IMR-90 (cell line): ENCODE results near the gene ADRA2B. TPM values are rescaled to one million over a fixed set of nuclear protein-coding genes. Genes with fewer than 3 reads are reported as not detected.

Source experiments
- ATAC-seq: fragments of 200-7000 bp; cut with Tn5 transposase; 2 replicates; pipeline ENCODE4 v1.9.1; 2020; ENCODE audit warnings: low read depth, mild to moderate bottlenecking, moderate library complexity
- BruUV-seq: library from RNA; stranded (reverse); fragments of 400-500 nt; replicated peaks from 2 replicates; lab custom pipeline; 2021; lab: Mats Ljungman, UMichigan
- CTCF ChIA-PET: fragments of 300-600 bp; formaldehyde crosslinking; extraction: SDS; loops from one replicate; lab custom pipeline; 2021; ENCODE audit warnings: antibody characterized with exemption; lab: Yijun Ruan, JAX
- POLR2A ChIA-PET: fragments of 300-600 bp; sonication (Branson Sonifier 250); formaldehyde crosslinking; loops from one replicate; lab custom pipeline; 2022; ENCODE audit warnings: antibody characterized with exemption; ENCODE audit not compliant: unreplicated experiment; lab: Charles Lee
- DNase-seq: peaks from one replicate; pipeline ENCODE4 v3.0.0; 2013
- H2AFZ ChIP-seq: replicated peaks from 2 replicates; pipeline ENCODE3; 2013; ENCODE audit warnings: low read length, mild to moderate bottlenecking; ENCODE audit not compliant: poor library complexity
- H2AK5ac ChIP-seq: 2 replicates; pipeline ENCODE4 v1.6.1; 2013; ENCODE audit warnings: low read depth, low read length, inconsistent platforms
- H2AK9ac ChIP-seq: replicated peaks from 2 replicates; pipeline ENCODE3; 2013; ENCODE audit warnings: mild to moderate bottlenecking, low read depth, low read length, moderate library complexity; ENCODE audit not compliant: poor library complexity
- H2BK120ac ChIP-seq: 2 replicates; pipeline ENCODE4 v1.6.1; 2013; ENCODE audit warnings: low read depth, low read length, inconsistent platforms
- H2BK15ac ChIP-seq: 3 replicates; pipeline ENCODE4 v1.6.1; 2013; ENCODE audit warnings: low read depth, low read length, inconsistent platforms
- H2BK20ac ChIP-seq: 2 replicates; pipeline ENCODE4 v1.6.1; 2013; ENCODE audit warnings: low read depth, mild to moderate bottlenecking, inconsistent platforms, low read length, moderate library complexity
- H2BK5ac ChIP-seq: 2 replicates; pipeline ENCODE4 v1.6.1; 2013; ENCODE audit warnings: mild to moderate bottlenecking, low read depth, low read length, inconsistent platforms; ENCODE audit not compliant: poor library complexity, severe bottlenecking
- H3K14ac ChIP-seq: replicated peaks from 2 replicates; pipeline ENCODE4 v1.6.1; 2013; ENCODE audit warnings: low read depth, low read length, inconsistent platforms
- H3K18ac ChIP-seq: 2 replicates; pipeline ENCODE4 v1.6.1; 2013; ENCODE audit warnings: low read depth, low read length, control low read depth
- H3K23ac ChIP-seq: 2 replicates; pipeline ENCODE4 v1.6.1; 2013; ENCODE audit warnings: low read depth, low read length, inconsistent platforms
- H3K27ac ChIP-seq: 2 replicates; pipeline ENCODE4 v1.5.1; 2013; ENCODE audit warnings: mild to moderate bottlenecking, control low read depth, low read length; ENCODE audit not compliant: insufficient read depth
- H3K27me3 ChIP-seq: 2 replicates; pipeline ENCODE4 v1.6.1; 2013; ENCODE audit warnings: low read length; ENCODE audit not compliant: control insufficient read depth, insufficient read depth
- H3K36me3 ChIP-seq: 2 replicates; pipeline ENCODE4 v1.6.1; 2013; ENCODE audit warnings: low read length, mixed read lengths; ENCODE audit not compliant: control insufficient read depth, insufficient read depth
- H3K4ac ChIP-seq: 2 replicates; pipeline ENCODE4 v1.6.1; 2013; ENCODE audit warnings: low read depth, low read length, inconsistent platforms
- H3K4me1 ChIP-seq: 2 replicates; pipeline ENCODE4 v1.6.1; 2013; ENCODE audit warnings: low read length, mixed read lengths; ENCODE audit not compliant: control insufficient read depth, insufficient read depth
- H3K4me2 ChIP-seq: 2 replicates; pipeline ENCODE4 v1.6.1; 2013; ENCODE audit warnings: low read depth, mild to moderate bottlenecking, control low read depth, low read length, moderate library complexity
- H3K4me3 ChIP-seq: 2 replicates; pipeline ENCODE4 v1.5.1; 2013; ENCODE audit warnings: low read depth, mild to moderate bottlenecking, control low read depth, low read length, moderate library complexity; ENCODE audit not compliant: insufficient read depth
- H3K56ac ChIP-seq: 2 replicates; pipeline ENCODE4 v1.6.1; 2013; ENCODE audit warnings: low read length, inconsistent platforms; ENCODE audit not compliant: insufficient read depth; ENCODE audit errors: extremely low read depth
- H3K79me1 ChIP-seq, 2 experiments: 2 replicates each; pipeline ENCODE4 v1.6.1; 2013; ENCODE audit warnings: low read length in 2 of 2, inconsistent platforms in 1 of 2, low read depth in 1 of 2
- H3K9ac ChIP-seq: 2 replicates; pipeline ENCODE4 v1.6.1; 2013; ENCODE audit warnings: low read depth, low read length, control low read depth
- H3K9me1 ChIP-seq: 2 replicates; pipeline ENCODE4 v1.6.1; 2013; ENCODE audit warnings: low read length, inconsistent platforms; ENCODE audit not compliant: insufficient read depth
- H3K9me3 ChIP-seq: 2 replicates; pipeline ENCODE4 v1.6.1; 2013; ENCODE audit warnings: low read length; ENCODE audit not compliant: control insufficient read depth, insufficient read depth
- H4K20me1 ChIP-seq: 2 replicates; pipeline ENCODE4 v1.6.1; 2013; ENCODE audit warnings: low read length, inconsistent platforms; ENCODE audit not compliant: insufficient read depth
- H4K5ac ChIP-seq: 2 replicates; pipeline ENCODE4 v1.6.1; 2013; ENCODE audit warnings: mild to moderate bottlenecking, low read depth, low read length, control low read depth
- H4K8ac ChIP-seq, 2 experiments: 2 replicates each; pipeline ENCODE4 v1.6.1; 2013; ENCODE audit warnings: low read depth in 2 of 2, low read length in 2 of 2, control low read depth in 1 of 2, inconsistent platforms in 1 of 2
- H4K91ac ChIP-seq: 2 replicates; pipeline ENCODE4 v1.6.1; 2013; ENCODE audit warnings: low read depth, low read length, inconsistent platforms; ENCODE audit not compliant: insufficient read depth
- BHLHE40 ChIP-seq: fragments of 150-350 bp; IDR thresholded peaks from 2 replicates; pipeline ENCODE4 v1.6.1; 2016; ENCODE audit warnings: mild to moderate bottlenecking, low read depth, low read length
- CEBPB ChIP-seq: IDR thresholded peaks from 2 replicates; pipeline ENCODE4 v1.6.1; 2012; ENCODE audit warnings: low read depth, low read length, improper control_type of control experiment
- CHD1 ChIP-seq: IDR thresholded peaks from 2 replicates; pipeline ENCODE4 v1.6.1; 2012; ENCODE audit warnings: low read depth, low read length, improper control_type of control experiment
- ELK1 ChIP-seq: fragments of 150-350 bp; IDR thresholded peaks from 2 replicates; pipeline ENCODE4 v1.6.1; 2016; ENCODE audit warnings: low read depth, mild to moderate bottlenecking, low read length, moderate library complexity, borderline replicate concordance
- FOS ChIP-seq: fragments of 150-350 bp; IDR thresholded peaks from 2 replicates; pipeline ENCODE4 v1.6.1; 2016; ENCODE audit warnings: low read depth, low read length
- MAFK ChIP-seq: IDR thresholded peaks from 2 replicates; pipeline ENCODE4 v1.6.1; 2012; ENCODE audit warnings: low read depth, low read length, improper control_type of control experiment
- MAZ ChIP-seq: IDR thresholded peaks from 2 replicates; pipeline ENCODE4 v1.6.1; 2012; ENCODE audit warnings: low read depth, mild to moderate bottlenecking, low read length, improper control_type of control experiment, moderate library complexity, borderline replicate concordance
- MXI1 ChIP-seq: IDR thresholded peaks from 2 replicates; pipeline ENCODE4 v1.6.1; 2012; ENCODE audit warnings: low read depth, mild to moderate bottlenecking, low read length, moderate library complexity, borderline replicate concordance
- POLR2A ChIP-seq: IDR thresholded peaks from 2 replicates; pipeline ENCODE4 v1.6.1; 2012; ENCODE audit warnings: mild to moderate bottlenecking, low read depth, low read length
- RAD21 ChIP-seq: IDR thresholded peaks from 2 replicates; pipeline ENCODE4 v1.6.1; 2012; ENCODE audit warnings: low read length, improper control_type of control experiment
- RCOR1 ChIP-seq: IDR thresholded peaks from 2 replicates; pipeline ENCODE4 v1.6.1; 2012; ENCODE audit warnings: mild to moderate bottlenecking, low read length, improper control_type of control experiment; ENCODE audit not compliant: insufficient replicate concordance
- RFX5 ChIP-seq: IDR thresholded peaks from 2 replicates; pipeline ENCODE4 v1.8.0; 2012; ENCODE audit warnings: low read depth, mild to moderate bottlenecking, low read length, moderate library complexity
- SMC3 ChIP-seq: fragments of 150-350 bp; IDR thresholded peaks from 2 replicates; pipeline ENCODE4 v1.6.1; 2016; ENCODE audit warnings: low read depth, mild to moderate bottlenecking, antibody characterized with exemption, low read length, moderate library complexity
- USF2 ChIP-seq: fragments of 150-350 bp; IDR thresholded peaks from 2 replicates; pipeline ENCODE4 v1.6.1; 2017; ENCODE audit warnings: mild to moderate bottlenecking, antibody characterized with exemption, low read length, low read depth
- WGBS, 2 experiments: methylation state at CpG; one replicate each; pipeline versions ENCODE4 v1.1.5 to v1.1.7; 2013; ENCODE audit warnings: missing lambda C conversion rate in 2 of 2; ENCODE audit not compliant: insufficient read length in 1 of 2; ENCODE audit errors: extremely low coverage in 2 of 2; 5-methylcytosine and 5-hydroxymethylcytosine counted together
- dilution Hi-C: fragments of 300-500 bp; cut with HindIII; formaldehyde crosslinking; loops from one replicate; pipeline ENCODE4 v1.14.3; 2018; ENCODE audit warnings: low sequenced_read_pairs; ENCODE audit not compliant: unreplicated experiment
- in situ Hi-C: fragments of 300-500 bp; cut with MboI; formaldehyde crosslinking; loops from 3 replicates; pipeline ENCODE4 v1.14.3; 2019; ENCODE audit warnings: low sequenced_read_pairs, inconsistent platforms, mixed read lengths
- intact Hi-C: fragments of 100-400 bp; cut with micrococcal nuclease; formaldehyde crosslinking; loops from 2 replicates; pipeline ENCODE4 v1.10.0; 2022
- polyA plus RNA-seq, 3 experiments: library from polyadenylated mRNA; depleted of rRNA; stranded (reverse); fragments of >200 nt; gene quantifications; 2 replicates each; pipeline ENCODE4 v1.2.3, GENCODE V29; 2012; ENCODE audit warnings: low replicate concordance in 1 of 3
- total RNA-seq: library from RNA; depleted of rRNA; stranded (reverse); fragments of >200 nt; gene quantifications from 2 replicates; pipeline ENCODE4 v1.2.3, GENCODE V29; 2012

ADRA2B gene
- total and polyA plus RNA-seq, 2 of the 4 experiments (the other 2 are of a cell fraction) = not detected

- no peak for TF ChIP-seq MAZ
These were observed 17.3 kb downstream of the ADRA2B start (continued) for GRCh38 chr2:96098900-96099590.

GRCh38 chr2:96097951-96098823 is 18.2 kb downstream of the ADRA2B start:
- no peak overlapping the region for H2AK5ac ChIP-seq
- H2BK15ac ChIP-seq = no peak overlapping the region
- no peaks in the 10 kb centered on the region for H3K9me3 ChIP-seq
- no peaks in the 10 kb centered on the region for H3K9me1 ChIP-seq
- in situ Hi-C loops (no loop called here), intact Hi-C loops (no loop called here), dilution Hi-C loops (no loop called here)
- no CpG with 5 or more reads among the region's 7 CpGs for WGBS, 2 experiments
- H4K5ac ChIP-seq = no peak overlapping the region
- no peak overlapping the region for H3K56ac ChIP-seq
- no peak overlapping the region for H2AK9ac ChIP-seq
- no peaks in the 10 kb centered on the region for H3K79me1 ChIP-seq
- no peak overlapping the region for H3K4me3 ChIP-seq
- DNase-seq (no peak), ATAC-seq (no peak)
- no peak overlapping the region for H3K18ac ChIP-seq
- no peak overlapping the region for H4K91ac ChIP-seq
- no peak overlapping the region for H2AFZ ChIP-seq
- no peaks in the 10 kb centered on the region for H4K20me1 ChIP-seq
- H3K4me2 ChIP-seq = no peak overlapping the region
- H3K23ac ChIP-seq = no peak overlapping the region
- peaks cover 11% of the 10 kb centered on the region for H3K27me3 ChIP-seq
- BruUV-seq = no TSS peak
- POLR2A ChIA-PET = no interaction called here
- H3K4me1 ChIP-seq = peaks cover 2% of the 10 kb centered on the region; the same call in 1 of the 2 replicates
- H2BK5ac ChIP-seq = no peak overlapping the region
- H3K9ac ChIP-seq = no peak overlapping the region
- no peak overlapping the region for H4K8ac ChIP-seq
- CTCF ChIA-PET = no interaction called here
- no peak overlapping the region for H2BK120ac ChIP-seq
- no peaks in the 10 kb centered on the region for H3K36me3 ChIP-seq
- no peak overlapping the region for H3K14ac ChIP-seq
- TF ChIP-seq BHLHE40 (no peak), MAFK (no peak), RFX5 (no peak), CHD1 (no peak), FOS (no peak), ELK1 (no peak), SMC3 (no peak), POLR2A (no peak), CEBPB (no peak), RAD21 (no peak), USF2 (no peak), RCOR1 (no peak), MXI1 (no peak)
- no peak overlapping the region for H2BK20ac ChIP-seq
- H3K27ac ChIP-seq = no peak overlapping the region
- H3K4ac ChIP-seq = no peak overlapping the region
